Occipital lobe (tissue), 2 donors: ENCODE measurements around the gene RNF133. TPM values are rescaled to one million over a fixed set of nuclear protein-coding genes. Genes with fewer than 3 reads are reported as not detected.
"Not testable (repeated sequence)": the region's sequence is repeated elsewhere in the genome, so short reads cannot be mapped to it uniquely, and the experiment has no call there.

Source experiments
- DNase-seq: peaks from one replicate; lab custom pipeline; 2025; lab: John Stamatoyannopoulos, UW
- total RNA-seq: library from RNA; depleted of rRNA; stranded (reverse); fragments of >200 nt; gene quantifications from one replicate; pipeline ENCODE4 v1.2.3, GENCODE V29; 2014

The RNF133 gene
- total RNA-seq, 1 donor from 2014 or later = 0.47 TPM

DNA sequence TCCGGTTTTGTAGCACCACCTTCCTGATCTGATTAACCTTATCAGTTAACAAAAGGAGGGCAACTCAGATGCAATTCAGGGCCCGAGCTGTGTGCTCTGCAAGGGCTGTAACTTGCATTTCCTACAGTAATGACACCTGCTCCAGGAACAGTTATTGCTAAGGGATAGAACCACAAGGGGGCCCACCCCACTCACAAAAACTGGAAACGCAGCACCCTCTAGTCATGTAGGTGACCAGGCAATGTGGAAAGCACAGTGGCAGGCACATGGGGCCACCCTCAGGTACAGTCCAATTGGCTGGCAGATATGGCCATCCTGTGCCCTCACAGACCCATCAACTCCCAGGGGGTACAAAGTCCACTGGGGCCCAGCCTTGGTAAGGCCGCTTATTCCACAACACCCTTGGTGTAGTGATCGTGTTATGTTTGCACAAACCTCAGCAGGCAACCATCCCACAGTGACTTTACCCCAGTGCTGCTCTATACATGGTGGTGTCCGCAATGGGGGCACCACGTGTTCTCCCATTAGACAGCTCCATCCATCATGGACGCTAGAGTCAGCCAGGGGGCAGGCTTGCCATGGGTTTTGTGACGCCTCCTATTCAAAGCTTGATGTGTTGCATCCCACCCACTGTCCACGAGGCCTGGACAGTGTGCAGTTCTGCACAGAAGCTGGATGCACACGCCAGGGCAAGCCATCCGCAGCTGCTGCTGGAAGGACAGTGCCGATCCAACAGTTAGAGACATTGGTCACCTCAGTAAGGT lies 9.4 kb downstream of the RNF133 start:
- no peak for DNase-seq

DNA sequence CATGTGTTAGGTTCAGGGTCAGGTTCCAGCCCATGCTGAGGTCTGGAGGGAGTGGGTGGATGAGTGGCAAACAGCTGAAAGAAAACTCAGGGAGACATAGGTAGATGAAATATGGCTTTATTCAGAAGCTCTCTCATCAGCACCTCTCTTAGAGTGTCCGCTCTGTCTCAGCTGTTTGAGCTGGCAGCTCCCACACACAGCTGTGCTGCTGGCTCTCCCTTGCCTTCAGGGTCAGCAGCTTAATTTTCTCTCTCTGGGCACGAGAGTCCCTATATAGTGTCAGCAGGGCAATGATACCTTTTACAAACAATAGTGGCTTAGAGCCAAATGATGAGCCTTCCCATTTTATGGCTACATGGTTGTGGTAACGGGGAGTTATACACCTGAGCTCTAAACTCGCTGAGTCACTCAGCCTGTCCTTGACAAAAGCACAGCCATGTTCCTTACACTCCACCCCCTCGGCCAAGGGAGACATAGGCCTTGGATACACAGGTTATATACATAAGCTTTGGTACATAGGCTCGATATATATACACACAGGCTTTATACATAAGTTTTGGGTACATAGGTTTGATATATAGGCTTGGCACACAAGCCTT lies 10.4 kb downstream of the RNF133 start:
- no peak for DNase-seq

DNA sequence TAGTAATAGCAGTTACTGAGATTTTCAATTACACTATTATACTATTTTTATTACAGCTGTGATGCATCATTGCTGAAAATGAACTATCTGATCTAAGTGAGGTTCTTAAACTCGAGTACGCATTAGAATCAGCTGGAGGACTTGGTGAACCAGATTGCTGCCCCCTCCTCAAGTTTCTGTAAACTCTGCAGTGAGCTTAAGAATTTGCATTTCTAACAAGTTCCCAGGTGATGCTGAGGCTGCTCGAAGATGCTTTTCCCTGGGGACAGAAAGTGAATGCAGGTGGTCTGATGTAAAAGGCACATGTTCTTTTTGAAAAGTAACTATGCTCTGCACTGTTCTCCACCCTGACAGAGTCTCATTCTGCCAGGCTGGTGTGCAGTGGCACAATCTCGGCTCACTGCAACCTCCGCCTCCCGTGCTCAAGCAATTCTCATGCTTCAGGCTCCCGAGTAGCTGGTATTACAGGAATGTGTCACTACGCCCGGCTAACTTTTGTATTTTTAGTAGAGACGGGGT lies 12.5 kb downstream of the RNF133 start:
- no peak for DNase-seq

DNA sequence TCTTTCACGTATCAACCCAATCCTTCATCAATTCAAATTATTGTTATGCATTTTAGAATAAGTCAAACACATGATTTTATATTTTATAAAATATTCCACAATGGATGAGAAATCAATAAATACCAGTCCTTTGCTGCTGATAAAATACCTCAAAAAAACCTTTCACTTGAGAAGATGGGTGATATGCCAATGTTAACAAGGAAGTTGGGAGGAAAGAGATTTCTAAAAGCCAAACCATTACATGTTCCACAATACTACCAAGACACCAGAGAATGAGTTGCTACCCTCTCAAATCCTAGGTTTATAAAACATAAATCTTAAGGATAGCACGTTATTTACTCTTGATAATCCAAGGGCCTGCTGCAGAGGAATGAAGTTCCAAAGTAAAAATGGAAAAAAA lies 14.4 kb downstream of the RNF133 start:
- DNase-seq = no peak

DNA sequence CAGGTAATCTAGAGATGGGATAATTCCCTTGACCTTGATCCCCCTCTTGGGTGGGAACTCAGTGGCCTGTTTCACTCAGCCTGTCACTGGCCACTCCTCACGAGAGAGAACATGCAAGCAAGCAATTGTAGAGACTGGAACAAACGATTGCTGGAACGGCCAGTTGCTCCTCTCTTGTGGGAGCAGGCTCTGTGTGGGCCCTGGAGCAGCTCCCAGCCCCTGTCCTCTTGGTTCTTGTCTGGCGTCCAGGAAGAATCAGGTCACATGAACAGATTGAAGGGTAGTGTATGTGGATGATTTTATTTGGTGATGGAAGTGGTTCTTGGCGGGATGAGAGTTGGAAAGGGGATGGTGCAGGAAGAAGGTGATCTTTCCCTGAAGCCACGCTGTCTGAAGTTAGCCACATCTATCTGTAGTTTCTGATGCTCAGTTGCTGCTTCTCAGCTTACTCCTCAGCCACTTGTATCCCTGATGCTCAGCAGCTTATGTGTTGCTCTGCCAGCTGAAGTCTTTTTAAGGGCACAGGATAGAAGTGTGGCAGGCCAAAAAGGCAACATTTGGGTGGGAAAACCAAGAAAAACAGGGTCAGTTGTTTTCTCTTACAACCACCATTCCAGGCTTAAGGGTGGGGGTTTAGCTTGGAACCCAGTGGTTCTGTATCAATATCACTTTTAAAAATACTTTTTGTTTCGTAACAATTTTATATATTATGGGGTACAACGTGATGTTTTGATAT lies 15.9 kb downstream of the RNF133 start:
- no peak for DNase-seq

DNA sequence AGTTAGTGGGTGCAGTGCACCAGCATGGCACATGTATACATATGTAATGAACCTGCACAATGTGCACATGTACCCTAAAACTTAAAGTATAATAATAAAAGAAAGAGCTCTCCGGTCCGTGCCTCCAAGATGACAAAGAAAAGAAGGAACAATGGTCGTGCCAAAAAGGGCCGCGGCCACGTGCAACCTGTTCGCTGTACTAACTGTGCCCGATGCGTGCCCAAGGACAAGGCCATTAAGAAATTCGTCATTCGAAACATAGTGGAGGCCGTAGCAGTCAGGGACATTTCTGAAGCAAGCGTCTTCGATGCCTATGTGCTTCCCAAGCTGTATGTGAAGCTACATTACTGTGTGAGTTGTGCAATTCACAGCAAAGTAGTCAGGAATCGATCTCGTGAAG lies 17.7 kb downstream of the RNF133 start:
- not testable (repeated sequence) for DNase-seq

DNA sequence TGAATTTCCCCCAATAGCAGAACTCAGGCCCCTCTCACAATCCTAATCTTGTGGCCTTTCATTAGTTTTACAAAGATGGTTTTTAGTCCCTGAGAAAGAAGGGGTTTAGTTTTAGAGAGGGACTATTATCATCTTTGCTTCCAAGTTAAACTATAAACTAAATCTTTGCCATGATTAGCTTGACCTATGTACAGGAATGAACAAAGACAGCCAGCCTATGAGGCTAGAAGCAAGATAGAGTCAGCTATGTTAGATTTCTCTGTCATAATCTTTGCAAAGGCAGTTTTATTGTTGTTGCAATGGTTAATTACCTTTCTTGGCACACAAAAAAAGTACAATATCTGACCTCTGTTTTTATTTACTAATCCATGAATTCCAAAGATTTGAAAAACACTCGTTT lies 19.1 kb downstream of the RNF133 start:
- DNase-seq = no peak

DNA sequence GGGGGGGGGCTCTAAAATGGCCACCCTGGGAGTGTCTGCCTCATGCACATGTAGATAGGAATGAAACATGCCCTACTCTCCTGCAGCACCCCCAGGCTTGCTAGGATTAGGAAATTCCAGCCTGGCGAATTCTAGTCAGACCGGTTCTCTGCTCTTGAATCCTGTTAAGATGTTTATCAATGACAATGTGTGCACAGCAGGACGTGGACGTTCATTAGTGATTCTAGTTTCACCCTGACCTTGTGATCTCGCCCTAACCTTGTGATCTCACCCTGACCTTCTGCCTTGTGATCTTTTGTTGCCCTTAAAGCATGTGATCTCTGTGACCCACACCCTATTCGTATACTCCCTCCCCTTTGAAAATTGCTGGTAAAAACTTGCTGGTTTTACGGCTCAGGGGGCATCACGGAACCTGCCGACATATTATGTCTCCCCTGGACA lies 19.6 kb downstream of the RNF133 start:
- not testable (repeated sequence) for DNase-seq

DNA sequence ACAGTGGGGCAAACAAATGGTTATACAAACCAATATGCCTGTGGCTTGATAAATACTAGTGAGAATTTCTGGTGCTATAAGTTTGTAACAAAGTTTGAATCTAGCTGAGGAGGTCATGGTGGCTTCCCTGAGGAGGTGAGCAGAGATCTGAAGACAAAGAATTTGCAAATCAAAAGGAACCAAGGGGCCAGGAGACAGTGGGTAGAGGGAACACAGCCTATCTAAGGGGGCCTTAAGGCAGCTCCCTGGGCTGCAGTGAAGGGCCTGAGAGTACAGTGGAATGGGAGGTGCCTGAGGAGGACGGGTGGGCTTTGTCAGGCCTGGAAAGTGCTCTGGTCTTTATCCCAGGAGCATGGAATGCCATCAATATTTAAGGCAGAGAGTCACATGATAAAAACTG lies 21.8 kb downstream of the RNF133 start:
- DNase-seq = no peak

DNA sequence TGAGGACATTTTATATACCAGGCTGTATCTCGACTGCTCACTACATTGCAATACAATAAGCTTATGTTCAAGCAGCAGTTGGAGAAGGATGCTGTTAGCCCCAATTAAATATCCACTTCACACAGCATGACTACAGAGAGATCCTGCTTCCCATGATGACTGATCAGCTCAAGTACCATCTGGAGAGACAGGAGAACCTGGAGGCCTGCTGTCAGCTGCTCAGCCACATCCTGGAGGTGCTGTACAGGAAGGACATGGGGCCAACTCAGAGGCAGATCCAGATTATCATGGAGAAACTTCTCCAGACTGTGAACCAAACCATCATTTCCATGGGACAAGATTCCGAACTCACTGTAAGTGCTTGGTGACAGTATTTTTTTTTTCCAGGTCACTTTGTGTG lies 22.5 kb downstream of the RNF133 start:
- DNase-seq = no peak

DNA sequence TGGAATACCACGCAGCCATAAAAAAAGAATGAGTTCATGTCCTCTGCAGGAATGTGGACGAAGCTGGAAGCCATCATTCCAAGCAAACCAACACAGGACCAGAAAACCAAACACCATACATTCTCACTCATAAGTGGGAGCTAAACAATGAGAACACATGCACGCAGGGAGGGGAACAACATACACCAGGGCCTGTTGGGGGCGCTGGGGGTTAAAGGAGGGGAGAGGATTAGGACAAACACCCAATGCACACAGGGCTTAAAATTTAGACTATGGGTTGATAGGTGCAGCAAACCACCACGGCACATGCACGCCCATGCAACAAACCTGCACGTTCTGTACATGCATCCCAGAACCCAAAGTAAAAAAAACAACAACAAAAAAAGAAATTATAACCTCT lies 23.3 kb downstream of the RNF133 start:
- DNase-seq = no peak

DNA sequence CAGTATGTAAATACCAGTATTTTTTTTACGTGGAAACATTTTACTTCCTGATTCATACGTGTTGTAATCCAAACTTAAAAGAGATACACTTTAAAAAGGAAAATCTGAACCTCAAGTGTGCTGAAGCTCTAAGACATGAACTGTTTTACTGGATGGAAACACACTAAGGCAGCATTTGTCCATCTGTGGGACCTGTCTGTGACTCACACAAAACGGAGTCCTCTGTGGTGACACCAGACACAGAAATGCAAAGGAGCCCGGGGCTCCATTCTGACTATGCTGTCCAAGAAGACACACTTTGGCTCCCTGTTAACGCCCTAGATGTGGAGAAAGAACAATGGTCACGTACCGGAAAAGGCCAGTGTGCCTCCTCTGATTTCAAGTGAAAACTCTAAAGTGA lies 23.9 kb downstream of the RNF133 start:
- DNase-seq = no peak

DNA sequence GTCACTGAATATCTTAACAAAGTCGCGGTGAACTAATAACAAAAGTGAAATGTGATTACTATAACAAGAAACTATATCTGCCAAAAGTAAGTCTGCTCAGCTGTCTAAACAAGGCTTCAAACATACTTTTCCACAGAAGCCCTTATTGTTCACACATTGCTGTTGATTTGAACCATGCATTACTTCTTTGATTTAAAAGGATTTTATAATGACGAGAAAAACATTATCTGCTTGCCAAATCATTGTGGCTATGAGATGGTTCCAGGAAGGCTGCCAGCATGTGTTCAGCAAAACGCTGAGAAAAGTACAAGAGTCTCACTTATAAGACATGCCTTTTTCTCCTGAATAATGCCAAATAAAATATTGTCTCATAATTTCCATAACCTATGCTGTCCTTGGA lies 24.4 kb downstream of the RNF133 start:
- DNase-seq = no peak

DNA sequence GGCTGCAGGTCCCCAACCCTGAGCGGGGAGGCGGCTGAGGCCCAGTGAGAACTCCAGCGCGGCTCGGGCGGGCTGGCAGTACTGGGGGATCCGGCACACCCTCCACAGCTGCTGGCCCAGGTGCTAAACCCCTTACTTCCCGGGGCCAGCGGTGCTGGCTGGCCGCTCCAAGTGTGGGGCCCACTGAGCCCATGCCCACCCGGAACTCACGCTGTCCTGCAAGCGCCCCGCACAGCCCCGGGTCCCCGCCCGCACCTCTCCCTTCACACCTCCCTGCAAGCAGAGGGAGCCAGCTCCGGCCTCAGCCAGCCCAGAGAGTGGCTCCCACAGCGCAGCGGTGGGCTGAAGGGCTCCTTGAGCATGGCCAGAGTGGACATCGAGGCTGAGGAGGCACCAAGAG lies 25.0 kb downstream of the RNF133 start:
- no peak for DNase-seq

DNA sequence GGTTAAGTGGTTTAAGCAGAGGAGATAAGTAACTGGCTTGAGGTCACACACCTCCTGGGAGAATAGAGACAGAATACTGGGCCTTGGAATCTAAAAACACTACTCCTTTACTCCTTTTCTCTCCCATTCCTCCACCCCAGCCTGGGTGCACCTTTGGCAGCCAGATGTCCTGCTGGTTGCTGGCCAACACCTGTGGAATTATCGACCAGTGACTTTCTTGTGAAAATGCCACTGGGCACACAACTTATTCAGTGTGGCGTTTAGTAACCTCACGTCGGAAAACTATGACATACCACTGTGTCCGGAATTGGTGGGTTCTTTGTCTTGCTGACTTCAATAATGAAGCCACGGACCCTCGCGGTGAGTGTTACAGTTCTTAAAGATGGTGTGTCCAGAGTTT lies 26.4 kb downstream of the RNF133 start:
- no peak for DNase-seq

DNA sequence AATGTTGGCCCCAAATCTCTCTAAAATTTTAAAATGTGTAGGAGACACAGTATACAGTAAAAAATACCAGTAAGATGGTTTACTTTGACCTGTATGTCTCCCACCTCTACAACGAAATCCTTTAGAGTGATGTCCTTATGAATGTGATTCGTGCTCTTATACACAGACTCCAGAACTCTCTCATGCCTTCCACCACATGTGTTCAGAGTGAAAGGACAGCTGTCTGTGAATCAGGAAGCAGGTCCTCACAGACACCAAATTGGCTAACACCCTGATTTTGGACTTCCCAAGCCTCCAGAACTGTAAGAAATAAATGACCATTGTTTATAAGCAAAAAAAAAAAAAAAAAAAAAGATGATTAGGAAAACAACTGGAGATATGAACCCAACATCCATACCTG lies 35.2 kb downstream of the RNF133 start:
- no peak for DNase-seq

DNA sequence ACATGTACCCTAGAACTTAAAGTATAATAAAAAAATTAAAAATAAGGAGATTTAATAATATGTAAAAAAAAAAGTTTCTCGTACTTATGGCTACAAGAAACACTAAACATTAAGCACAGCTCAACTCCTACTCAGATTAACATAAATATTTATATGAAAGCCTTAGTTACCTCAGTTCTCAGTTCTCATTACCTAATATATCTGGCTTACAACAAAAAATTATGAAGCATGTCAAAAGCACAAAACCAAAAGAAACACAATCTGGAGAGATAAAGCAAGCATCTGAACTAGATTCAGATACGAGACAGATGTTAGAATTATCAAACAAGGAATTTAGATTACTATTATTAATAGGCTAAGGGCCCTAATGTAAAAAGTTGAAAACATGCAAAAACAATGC lies 40.1 kb downstream of the RNF133 start:
- DNase-seq = no peak

DNA sequence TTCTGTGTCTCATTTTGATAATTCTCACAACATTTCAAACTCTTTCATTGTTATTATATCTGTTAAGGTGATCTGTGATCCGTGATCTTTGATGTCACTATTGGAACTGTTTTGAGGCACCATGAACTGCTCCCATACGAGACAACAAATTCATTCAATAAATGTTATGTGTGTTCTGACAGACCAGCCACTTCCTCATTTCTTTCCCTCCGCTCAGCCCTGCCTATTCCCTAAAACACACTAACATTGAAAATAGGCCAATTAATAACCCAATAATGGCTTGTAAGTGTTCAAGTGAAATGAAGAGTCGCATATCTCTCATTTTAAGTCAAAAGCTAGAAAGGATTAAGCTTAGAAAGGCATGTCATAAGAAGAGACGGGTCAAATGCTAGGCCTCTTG lies 45.2 kb downstream of the RNF133 start:
- no peak for DNase-seq

DNA sequence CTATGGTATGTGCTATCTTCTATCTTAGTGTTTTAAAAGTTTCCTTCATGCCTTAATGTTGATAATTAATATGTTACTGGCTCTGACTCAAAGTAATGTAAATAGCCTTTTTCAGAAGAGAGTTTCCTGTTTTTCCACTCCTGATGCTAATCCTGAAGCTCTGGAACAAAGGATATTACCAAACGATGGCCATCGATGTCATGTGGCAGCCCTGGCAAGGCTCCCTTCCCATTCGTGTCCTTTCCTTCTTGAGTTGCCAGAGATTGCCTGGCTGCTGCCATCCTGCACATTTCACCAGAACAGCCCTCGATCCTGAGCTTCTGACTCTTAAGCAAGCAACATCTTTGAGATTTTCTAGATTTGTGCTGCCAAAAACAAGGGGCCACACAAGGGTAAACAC lies 46.0 kb downstream of the RNF133 start:
- no peak for DNase-seq

DNA sequence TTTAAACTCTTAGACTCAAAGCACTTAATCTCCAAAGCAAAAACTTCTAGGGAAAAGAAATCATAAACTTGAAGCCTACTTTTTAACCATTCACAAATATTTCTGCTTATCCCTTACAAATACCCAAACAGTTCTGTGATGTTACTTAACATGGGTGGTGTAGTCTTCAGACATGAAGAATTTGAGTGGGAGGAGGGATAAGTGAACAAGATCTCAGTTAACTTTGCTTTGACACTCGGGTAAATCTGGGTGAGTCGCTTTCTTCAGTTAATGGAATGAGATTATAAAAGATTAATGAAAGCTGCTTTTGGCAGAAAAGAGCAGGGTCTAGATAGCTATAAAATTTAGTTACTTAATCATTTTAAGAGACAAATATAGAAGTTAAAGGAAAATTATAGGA lies 47.5 kb downstream of the RNF133 start:
- no peak for DNase-seq
